ENCODE data around the gene FRYL. TPM values are rescaled to one million over a fixed set of nuclear protein-coding genes. Genes with fewer than 3 reads are reported as not detected.
"Not testable (repeated sequence)": the region's sequence is repeated elsewhere in the genome, so short reads cannot be mapped to it uniquely, and the experiment has no call there.

The FRYL gene
- total RNA-seq, 1 donor from 2014 or later = 50.0 TPM

- Mint-ChIP-seq H3K27me3 (no peaks in the 10 kb centered on the region), H3K36me3 (peaks cover 3% of the 10 kb centered on the region), H3K27ac (no peak overlapping the region), H3K4me3 (no peak overlapping the region), H3K9me3 (no peaks in the 10 kb centered on the region), H3K4me1 (ENCODE audit: unreplicated experiment) (no peaks in the 10 kb centered on the region)
- no peak for TF ChIP-seq CTCF (conservative IDR thresholded peaks at IDR 0.05)
- DNase-seq (ENCODE audit: extremely low spot score, unreplicated experiment) = no peak
Observed at GRCh38 chr4:48738856-48739255, 41.2 kb downstream of the FRYL start.

- H3K36me3 Mint-ChIP-seq = peaks cover 29% of the 10 kb centered on the region
Observed at GRCh38 chr4:48728906-48729496, 51.1 kb downstream of the FRYL start.

GRCh38 chr4:48727666-48728459, 52.2 kb downstream of the FRYL start:
- H3K9me3 Mint-ChIP-seq = peaks cover 19% of the 10 kb centered on the region
- no peak for DNase-seq (ENCODE audit: extremely low spot score, unreplicated experiment)
- no peak overlapping the region for H3K4me3 Mint-ChIP-seq
- H3K36me3 Mint-ChIP-seq = peaks cover 29% of the 10 kb centered on the region
- H3K27me3 Mint-ChIP-seq = no peaks in the 10 kb centered on the region
- TF ChIP-seq CTCF (conservative IDR thresholded peaks at IDR 0.05) = no peak
- H3K4me1 Mint-ChIP-seq (ENCODE audit: unreplicated experiment) = peaks cover 21% of the 10 kb centered on the region
- H3K27ac Mint-ChIP-seq = no peak overlapping the region

More at GRCh38 chr4:48728906-48729496, 51.1 kb downstream of the FRYL start:
- H3K27ac Mint-ChIP-seq; H3K4me3 Mint-ChIP-seq; DNase-seq (ENCODE audit: extremely low spot score, unreplicated experiment); H3K27me3 Mint-ChIP-seq: not testable (repeated sequence)
- H3K9me3 Mint-ChIP-seq = peaks cover 19% of the 10 kb centered on the region
- H3K4me1 Mint-ChIP-seq (ENCODE audit: unreplicated experiment) = peaks cover 21% of the 10 kb centered on the region

- Mint-ChIP-seq H3K9me3 (peaks cover 10% of the 10 kb centered on the region), H3K4me3 (no peak overlapping the region), H3K27ac (peak overlapping the region; percentile 82), H3K27me3 (no peaks in the 10 kb centered on the region), H3K36me3 (peaks cover 19% of the 10 kb centered on the region), H3K4me1 (ENCODE audit: unreplicated experiment) (peaks cover 21% of the 10 kb centered on the region)
- no peak for TF ChIP-seq CTCF (conservative IDR thresholded peaks at IDR 0.05)
- no peak for DNase-seq (ENCODE audit: extremely low spot score, unreplicated experiment)
Observed at GRCh38 chr4:48725414-48725813, 54.7 kb downstream of the FRYL start.

GRCh38 chr4:48722509-48723446, 57.3 kb downstream of the FRYL start:
- peaks cover 4% of the 10 kb centered on the region for H3K9me3 Mint-ChIP-seq
- H3K4me3 Mint-ChIP-seq = no peak overlapping the region
- H3K27ac Mint-ChIP-seq = no peak overlapping the region
- no peak for TF ChIP-seq CTCF (conservative IDR thresholded peaks at IDR 0.05)
- no peak for DNase-seq (ENCODE audit: extremely low spot score, unreplicated experiment)
- H3K4me1 Mint-ChIP-seq (ENCODE audit: unreplicated experiment) = peaks cover 21% of the 10 kb centered on the region
- H3K27me3 Mint-ChIP-seq = no peaks in the 10 kb centered on the region
- H3K36me3 Mint-ChIP-seq = peaks cover 17% of the 10 kb centered on the region
